Cerebellar cortex (tissue), 1 donor: ENCODE measurements around the gene SMIM43.
A peak's percentile ranks its signal among the peaks of the same experiment; 100 is the strongest.

ENCODE experiments used
- DNase-seq: peaks from one replicate; pipeline ENCODE4 v3.0.0-alpha.2; 2015; ENCODE audit warnings: low spot score

Gene SMIM43

GRCh38 chr4:121764702-121765367 lies at the start of gene SMIM43:
TSS of gene SMIM43 (minus strand) at chr4:121765164. CDS start at chr4:121765105, 59 bp downstream.
- DNase-seq, result no peak

- DNase-seq, result no peak
These were observed 49.8 kb upstream of the SMIM43 start for GRCh38 chr4:121814756-121815155.

GRCh38 chr4:121811122-121811521 lies 46.2 kb upstream of the SMIM43 start:
- DNase-seq, result no peak

GRCh38 chr4:121806411-121806810 lies 41.4 kb upstream of the SMIM43 start:
- no peak for DNase-seq

- no peak for DNase-seq
These were observed 36.7 kb upstream of the SMIM43 start for GRCh38 chr4:121801715-121802075.

GRCh38 chr4:121800961-121801714 lies 36.2 kb upstream of the SMIM43 start, which contains the start of gene EXOSC9:
TSS of gene EXOSC9 (plus strand) at chr4:121801323. CDS start at chr4:121801425, 102 bp downstream.
- DNase-seq, result peak; percentile 90

- no peak for DNase-seq
These were observed 35.6 kb upstream of the SMIM43 start for GRCh38 chr4:121800638-121800960.

GRCh38 chr4:121799867-121800501 lies 35.0 kb upstream of the SMIM43 start:
- no peak for DNase-seq

- no peak for DNase-seq
These were observed 34.4 kb upstream of the SMIM43 start for GRCh38 chr4:121799208-121799823.

GRCh38 chr4:121796283-121796682 lies 31.3 kb upstream of the SMIM43 start:
- no peak for DNase-seq

GRCh38 chr4:121794505-121795188 lies 29.7 kb upstream of the SMIM43 start:
- no peak for DNase-seq

- DNase-seq, result no peak
These were observed 28.0 kb upstream of the SMIM43 start for GRCh38 chr4:121792966-121793365.

- DNase-seq, result no peak
These were observed 26.5 kb upstream of the SMIM43 start for GRCh38 chr4:121791481-121791880.

- no peak for DNase-seq
These were observed 26.0 kb upstream of the SMIM43 start for GRCh38 chr4:121790976-121791375.

GRCh38 chr4:121789960-121790829 lies 25.2 kb upstream of the SMIM43 start:
- DNase-seq, result no peak

GRCh38 chr4:121789455-121789854 lies 24.5 kb upstream of the SMIM43 start:
- DNase-seq, result no peak

GRCh38 chr4:121788896-121789295 lies 23.9 kb upstream of the SMIM43 start:
- DNase-seq, result no peak

GRCh38 chr4:121786221-121786620 lies 21.3 kb upstream of the SMIM43 start:
- no peak for DNase-seq

- DNase-seq, result no peak
These were observed 20.5 kb upstream of the SMIM43 start for GRCh38 chr4:121785479-121785878.

GRCh38 chr4:121784975-121785374 lies 20.0 kb upstream of the SMIM43 start:
- DNase-seq, result no peak

GRCh38 chr4:121784401-121784800 lies 19.4 kb upstream of the SMIM43 start:
- no peak for DNase-seq
